BJ (cell line): Measurements from ENCODE around the gene HTRA3. TPM values are rescaled to one million over a fixed set of nuclear protein-coding genes. Genes with fewer than 3 reads are reported as not detected.

Experiments used
- CTCF ChIA-PET: fragments of 350-600 bp; formaldehyde crosslinking; extraction: SDS; loops from one replicate; lab custom pipeline; 2021; ENCODE audit warnings: antibody characterized with exemption, inconsistent platforms; lab: Yijun Ruan, JAX
- POLR2A ChIA-PET: fragments of 300-600 bp; sonication (Branson Sonifier 250); formaldehyde crosslinking; extraction: SDS; loops from one replicate; lab custom pipeline; 2021; ENCODE audit warnings: antibody characterized with exemption; lab: Charles Lee
- DNase-seq: peaks from one replicate; pipeline ENCODE4 v3.0.0-alpha.2; 2011; ENCODE audit warnings: low read depth
- H3K27me3 ChIP-seq: 2 replicates; pipeline ENCODE4 v1.6.0; 2011; ENCODE audit warnings: low read length; ENCODE audit not compliant: control insufficient read depth, insufficient read depth
- H3K36me3 ChIP-seq: 2 replicates; pipeline ENCODE4 v1.5.1; 2011; ENCODE audit warnings: low read length; ENCODE audit not compliant: control insufficient read depth, insufficient read depth
- H3K4me3 ChIP-seq: 2 replicates; pipeline ENCODE4 v1.5.1; 2011; ENCODE audit warnings: low read depth, mild to moderate bottlenecking, control low read depth, low read length
- CTCF ChIP-seq: IDR thresholded peaks from 2 replicates; pipeline ENCODE4 v1.5.1; 2011; ENCODE audit warnings: low read depth, mild to moderate bottlenecking, control low read depth, inconsistent platforms, low read length, moderate library complexity; ENCODE audit not compliant: insufficient read depth
- polyA plus RNA-seq: library from polyadenylated mRNA; depleted of rRNA; stranded (reverse); fragments of >200 nt; gene quantifications from 2 replicates; pipeline ENCODE4 v1.2.3, GENCODE V29; 2011

Gene HTRA3
- polyA plus RNA-seq, 1 experiment, result 5.7 TPM

DNA sequence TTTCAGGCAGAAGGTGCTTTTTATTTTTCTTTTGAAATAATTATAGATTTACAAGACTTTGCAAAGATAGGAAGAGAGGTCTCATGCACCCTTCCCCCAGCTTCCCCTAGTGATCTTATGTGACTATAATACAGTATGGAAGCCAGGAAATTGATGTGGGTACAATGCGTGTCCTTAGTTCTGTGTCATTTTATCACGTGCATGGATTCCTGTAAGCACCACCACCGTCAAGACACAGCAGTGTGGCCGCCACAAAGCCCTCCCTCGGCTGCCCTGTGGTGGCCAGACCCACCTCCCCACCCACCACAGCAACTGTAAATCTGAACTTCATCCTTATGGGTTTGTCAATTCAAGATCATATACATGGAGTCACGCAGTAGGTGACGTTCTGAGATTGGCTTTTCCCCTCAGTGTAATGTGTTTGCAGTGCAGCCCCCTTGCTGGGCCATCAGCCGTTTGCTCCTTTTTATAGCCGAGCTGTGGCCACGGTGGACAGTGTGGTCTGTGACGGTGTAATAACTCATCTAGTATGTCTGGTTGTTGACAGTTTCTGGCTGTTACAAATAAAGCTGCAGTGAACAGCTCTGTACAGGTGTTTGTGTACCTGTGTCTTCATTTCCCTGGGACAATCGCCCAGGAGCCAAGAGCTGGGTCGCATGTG, 10.9 kb upstream of the HTRA3 start:
- POLR2A ChIA-PET, result no interaction called here
- Histone ChIP-seq H3K27me3 (no peaks in the 10 kb centered on the region), H3K4me3 (no peak overlapping the region), H3K36me3 (no peaks in the 10 kb centered on the region)
- no peak for DNase-seq
- CTCF ChIA-PET, result interaction anchor here (0.6 to 1.2 kb wide), 2 partner anchors 9 to 17 kb away, joined by 3 read pairs; no protein-coding TSS in a partner anchor
- TF ChIP-seq CTCF, result no peak

DNA sequence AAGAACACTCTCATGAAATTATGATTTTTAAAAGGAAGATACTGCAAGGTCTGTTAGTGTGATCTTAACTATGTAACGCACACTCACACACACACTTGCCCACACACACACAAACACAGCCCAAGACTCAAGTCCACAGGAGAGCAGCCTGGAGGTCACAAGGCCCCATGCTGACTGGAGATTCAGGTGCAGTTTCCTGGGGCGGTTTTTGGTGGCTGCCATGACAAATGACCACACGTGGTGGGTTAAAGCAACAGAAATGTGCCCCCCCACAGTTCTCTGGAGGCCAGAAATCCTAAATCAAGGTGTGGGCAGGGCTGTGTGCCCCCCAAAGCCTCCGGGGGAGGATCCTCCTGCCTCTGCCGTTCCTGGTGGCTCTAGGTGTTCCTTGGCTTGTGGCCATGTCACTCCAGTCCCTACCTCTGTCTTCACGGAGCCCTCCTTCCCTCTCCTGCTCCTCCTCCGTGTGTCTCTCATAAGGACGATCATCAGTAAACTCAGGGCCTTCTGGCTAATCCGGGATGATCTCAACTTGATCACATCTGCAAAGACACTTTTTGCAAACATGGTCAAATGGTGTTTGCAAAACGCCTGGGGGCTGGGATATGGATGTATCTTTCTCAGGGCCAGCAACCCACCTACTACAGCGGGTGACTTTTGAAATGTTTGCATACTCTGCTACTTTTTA, 9.7 kb upstream of the HTRA3 start:
- no peak overlapping the region for H3K4me3 ChIP-seq
- no peaks in the 10 kb centered on the region for H3K27me3 ChIP-seq
- CTCF ChIA-PET, result interaction anchor here (1.1 to 1.2 kb wide), 4 partner anchors 15 to 143 kb away, joined by 3 to 11 read pairs (median 4); no protein-coding TSS in a partner anchor
- DNase-seq, result no peak
- POLR2A ChIA-PET, result no interaction called here
- no peaks in the 10 kb centered on the region for H3K36me3 ChIP-seq
- TF ChIP-seq CTCF, result no peak

GRCh38 chr4:8260656-8261111, 8.9 kb upstream of the HTRA3 start:
- DNase-seq, result peak; percentile 90
- Histone ChIP-seq H3K36me3 (no peaks in the 10 kb centered on the region), H3K27me3 (no peaks in the 10 kb centered on the region; the same call in 1 of the 2 replicates), H3K4me3 (no peak overlapping the region)
- POLR2A ChIA-PET, result no interaction called here
- CTCF ChIA-PET, result interaction anchor here (0.6 to 1.5 kb wide), 6 partner anchors 15 to 142 kb away, joined by 3 to 11 read pairs (median 4); no protein-coding TSS in a partner anchor
- TF ChIP-seq CTCF, result peak; percentile 35

DNA sequence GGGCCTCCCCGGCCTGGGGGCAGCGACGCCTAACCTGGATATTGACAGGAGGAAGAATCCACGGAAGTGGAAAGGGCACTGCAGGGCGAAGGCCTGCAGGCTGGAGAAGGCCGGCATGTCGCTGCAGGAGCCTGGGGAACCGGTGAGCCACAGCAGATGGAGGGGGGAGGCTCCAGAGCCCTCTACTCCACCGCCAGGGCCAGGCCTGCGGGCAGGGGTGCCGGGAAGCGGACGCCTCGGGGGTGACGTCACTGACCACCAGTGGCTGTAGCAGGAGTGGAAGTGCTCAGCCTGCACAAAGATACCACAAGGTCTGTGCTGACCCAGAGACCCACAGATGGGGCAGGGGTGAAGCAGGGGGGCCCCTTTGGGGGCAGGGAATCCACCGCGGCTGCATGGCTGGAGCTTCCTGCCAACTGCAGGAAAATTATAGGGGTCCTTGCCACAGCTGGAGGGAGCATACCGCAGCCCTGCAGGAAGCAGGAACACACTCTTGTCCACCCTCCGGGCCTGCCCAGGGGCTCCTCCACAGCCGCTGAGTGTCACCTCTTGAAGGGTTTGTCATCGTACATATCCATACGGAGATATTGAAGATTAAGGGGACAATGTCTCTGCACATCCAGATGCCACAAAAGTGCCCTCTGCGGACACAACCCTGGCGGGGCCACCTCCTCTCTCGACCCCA, 7.6 kb upstream of the HTRA3 start:
- CTCF ChIA-PET, result interaction anchor here (1.5 kb wide), 1 partner anchor 20 kb away, joined by 7 read pairs; no protein-coding TSS in a partner anchor
- TF ChIP-seq CTCF, result no peak
- DNase-seq, result no peak
- POLR2A ChIA-PET, result no interaction called here
- Histone ChIP-seq H3K36me3 (no peaks in the 10 kb centered on the region), H3K4me3 (no peak overlapping the region), H3K27me3 (peaks cover 2% of the 10 kb centered on the region; the same call in 1 of the 2 replicates)
